SH-SY5Y (cell line): Measurements from ENCODE around the gene BCKDHB.

Experiments used
- GATA2 ChIP-seq: IDR thresholded peaks from 2 replicates; pipeline ENCODE4 v1.6.1; 2011; ENCODE audit warnings: mild to moderate bottlenecking, low read depth, low read length
- GATA3 ChIP-seq: IDR thresholded peaks from 2 replicates; pipeline ENCODE4 v1.6.1; 2011; ENCODE audit warnings: low read depth, mild to moderate bottlenecking, low read length, moderate library complexity

DNA sequence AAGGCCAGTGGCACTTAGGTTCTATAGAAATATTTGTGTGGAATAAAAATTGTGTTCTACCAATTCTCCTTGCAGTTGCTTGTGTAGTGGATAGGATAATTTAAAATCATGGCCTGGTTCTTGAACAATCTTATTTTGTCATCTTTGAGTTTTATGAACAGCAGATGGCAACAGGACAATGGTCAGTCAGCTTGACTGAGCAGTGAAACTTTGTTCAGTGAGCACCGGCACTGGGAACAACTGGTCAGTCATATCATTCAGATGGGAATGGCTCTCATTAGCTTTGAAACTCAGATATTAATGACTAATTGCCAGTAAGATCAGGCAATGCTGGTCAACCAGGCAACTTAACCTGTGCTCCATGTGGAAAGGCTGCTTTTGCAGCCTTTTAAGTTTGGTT is 129.2 kb downstream of the BCKDHB start:
- TF ChIP-seq GATA2 (no peak), GATA3 (no peak)
